NCI-H460 (cell line): ENCODE data around the gene EGR2. TPM values are rescaled to one million over a fixed set of nuclear protein-coding genes. Genes with fewer than 3 reads are reported as not detected.

ENCODE experiments used
- total RNA-seq: library from RNA; depleted of rRNA; stranded (reverse); fragments of >200 nt; shearing (Covaris generic); gene quantifications from 2 replicates; pipeline ENCODE4 v1.2.3, GENCODE V29; 2014; rRNA removed

The EGR2 gene
- total RNA-seq, 1 experiment from 2014 or later: 0.32 TPM

Other genes with a start within 250 kb of the EGR2 start
- gene ADO, start 11.6 kb downstream of the EGR2 start, total RNA-seq: 41.0 and 42.5 TPM in 2 replicates